HEK293T (cell line): ENCODE measurements around the gene COMMD1.
A peak's percentile ranks its signal among the peaks of the same experiment; 100 is the strongest.

Experiments
- CTCF ChIA-PET: fragments of 350-600 bp; formaldehyde crosslinking; extraction: SDS; loops from one replicate; lab custom pipeline; 2021; ENCODE audit warnings: antibody characterized with exemption, inconsistent platforms; lab: Yijun Ruan, JAX
- POLR2A ChIA-PET: fragments of 350-600 bp; formaldehyde crosslinking; extraction: SDS; loops from one replicate; lab custom pipeline; 2020; ENCODE audit warnings: antibody characterized with exemption, inconsistent platforms; lab: Yijun Ruan, JAX
- DNase-seq: peaks from one replicate; pipeline ENCODE4 v3.0.0; 2012; ENCODE audit warnings: mixed read lengths; ENCODE audit errors: extremely low spot score
- ARNT ChIP-seq: fragments of 450-650 bp; IDR thresholded peaks from 2 replicates; pipeline ENCODE4 v1.6.1; 2017; ENCODE audit warnings: mild to moderate bottlenecking
- BHLHE40 ChIP-seq: fragments of 450-650 bp; IDR thresholded peaks from 2 replicates; pipeline ENCODE4 v1.6.1; 2016; ENCODE audit warnings: mild to moderate bottlenecking, moderate library complexity, borderline replicate concordance
- CTBP1 ChIP-seq: fragments of 450-650 bp; IDR thresholded peaks from 2 replicates; pipeline ENCODE4 v1.6.1; 2016; ENCODE audit warnings: borderline replicate concordance
- ELF4 ChIP-seq: fragments of 450-650 bp; IDR thresholded peaks from 2 replicates; pipeline ENCODE4 v1.6.1; 2017; ENCODE audit warnings: antibody characterized with exemption
- FOXA1 ChIP-seq: fragments of 450-650 bp; IDR thresholded peaks from 2 replicates; pipeline ENCODE4 v1.6.1; 2016; ENCODE audit warnings: mild to moderate bottlenecking
- FOXK2 ChIP-seq: fragments of 450-650 bp; IDR thresholded peaks from 2 replicates; pipeline ENCODE4 v1.6.1; 2016; ENCODE audit warnings: mild to moderate bottlenecking
- FOXM1 ChIP-seq: fragments of 450-650 bp; IDR thresholded peaks from 2 replicates; pipeline ENCODE4 v1.6.1; 2017; ENCODE audit warnings: mild to moderate bottlenecking, borderline replicate concordance
- HDGF ChIP-seq: fragments of 450-650 bp; IDR thresholded peaks from 2 replicates; pipeline ENCODE4 v1.6.1; 2017; ENCODE audit warnings: antibody characterized with exemption, borderline replicate concordance
- L3MBTL2 ChIP-seq: fragments of 450-650 bp; conservative IDR thresholded peaks from 2 replicates; pipeline ENCODE4 v1.6.1; 2016; ENCODE audit warnings: mild to moderate bottlenecking
- LEF1 ChIP-seq: fragments of 450-650 bp; IDR thresholded peaks from 2 replicates; pipeline ENCODE4 v1.6.1; 2017; ENCODE audit warnings: mild to moderate bottlenecking, borderline replicate concordance
- NFRKB ChIP-seq: fragments of 450-650 bp; IDR thresholded peaks from 2 replicates; pipeline ENCODE4 v1.6.1; 2016; ENCODE audit warnings: mild to moderate bottlenecking, moderate library complexity
- SP1 ChIP-seq: fragments of 450-650 bp; IDR thresholded peaks from 2 replicates; pipeline ENCODE4 v1.6.1; 2017
- SUZ12 ChIP-seq: fragments of 450-650 bp; IDR thresholded peaks from 2 replicates; pipeline ENCODE4 v1.6.1; 2016; ENCODE audit warnings: mild to moderate bottlenecking
- TARDBP ChIP-seq: fragments of 450-650 bp; IDR thresholded peaks from 2 replicates; pipeline ENCODE4 v1.6.1; 2016
- ZNF384 ChIP-seq: fragments of 450-650 bp; IDR thresholded peaks from 2 replicates; pipeline ENCODE4 v1.6.1; 2016
- TF ChIP-seq, protein P1 (sequence below): fragments of 450-650 bp; IDR thresholded peaks from 2 replicates; pipeline ENCODE4 v1.6.1; 2016

Gene COMMD1

DNA sequence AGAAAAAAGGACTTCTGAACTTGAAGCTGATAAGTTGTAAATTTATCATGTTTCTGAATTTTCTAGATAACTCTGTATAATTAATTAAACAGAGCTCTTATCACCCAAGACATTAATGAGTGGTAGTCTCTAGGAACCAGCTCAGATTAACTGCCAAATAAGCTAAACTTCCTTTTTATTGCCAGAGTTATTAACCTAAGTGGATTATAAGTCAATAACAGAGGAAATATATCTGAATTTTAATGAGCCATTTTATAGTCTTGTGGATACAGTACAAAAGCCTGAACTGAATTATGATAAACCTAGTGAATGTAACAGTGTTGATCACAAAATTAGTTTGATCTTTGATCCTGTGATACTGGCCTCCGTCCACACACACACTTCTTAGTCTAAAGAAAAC lies 111.5 kb downstream of the COMMD1 start:
- TF ChIP-seq SUZ12 (no peak), TARDBP (no peak), ELF4 (no peak)
- ChIA-PET CTCF (no interaction called here), POLR2A (no interaction called here)
- DNase-seq, result no peak

- DNase-seq, result no peak
- ChIA-PET CTCF (no interaction called here), POLR2A (no interaction called here)
- TF ChIP-seq LEF1 (no peak), NFRKB (no peak), FOXK2 (no peak), SUZ12 (no peak), SP1 (no peak), ARNT (no peak), BHLHE40 (no peak), L3MBTL2 (no peak), CTBP1 (no peak), HDGF (no peak), ELF4 (no peak), ZNF384 (no peak), FOXA1 (no peak), TARDBP (no peak), FOXM1 (no peak)
- TF ChIP-seq, protein P1, sequence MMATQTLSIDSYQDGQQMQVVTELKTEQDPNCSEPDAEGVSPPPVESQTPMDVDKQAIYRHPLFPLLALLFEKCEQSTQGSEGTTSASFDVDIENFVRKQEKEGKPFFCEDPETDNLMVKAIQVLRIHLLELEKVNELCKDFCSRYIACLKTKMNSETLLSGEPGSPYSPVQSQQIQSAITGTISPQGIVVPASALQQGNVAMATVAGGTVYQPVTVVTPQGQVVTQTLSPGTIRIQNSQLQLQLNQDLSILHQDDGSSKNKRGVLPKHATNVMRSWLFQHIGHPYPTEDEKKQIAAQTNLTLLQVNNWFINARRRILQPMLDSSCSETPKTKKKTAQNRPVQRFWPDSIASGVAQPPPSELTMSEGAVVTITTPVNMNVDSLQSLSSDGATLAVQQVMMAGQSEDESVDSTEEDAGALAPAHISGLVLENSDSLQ, result no peak
Measured at GRCh38 chr2:62029910-62030309, 124.4 kb downstream of the COMMD1 start.

DNA sequence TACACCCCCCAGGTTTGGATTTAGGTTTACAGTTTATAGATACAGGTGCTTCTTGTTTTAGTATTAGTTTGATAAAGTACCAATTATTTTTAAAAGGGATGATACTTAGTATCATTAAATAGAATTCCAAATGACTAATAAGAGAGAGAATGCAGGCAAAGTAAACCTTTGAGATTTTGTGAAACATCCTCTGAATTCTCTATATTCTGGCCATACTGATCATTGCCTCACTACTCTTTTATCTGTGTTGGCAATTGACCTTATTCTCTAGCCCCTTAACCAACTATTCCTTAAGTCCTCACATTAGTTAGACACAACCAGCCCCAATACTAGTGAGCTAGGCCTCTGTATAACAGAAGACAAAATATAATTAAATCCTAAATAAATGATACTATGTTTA lies 125.4 kb downstream of the COMMD1 start:
- TF ChIP-seq SP1 (no peak), ZNF384 (no peak), ARNT (no peak), TARDBP (no peak), NFRKB (no peak), SUZ12 (no peak), L3MBTL2 (no peak), FOXA1 (no peak), LEF1 (no peak)
- TF ChIP-seq, protein P1, result no peak
- CTCF ChIA-PET, result no interaction called here
- no peak for DNase-seq
- POLR2A ChIA-PET, result no interaction called here

GRCh38 chr2:62032096-62032495 lies 126.6 kb downstream of the COMMD1 start:
- DNase-seq, result no peak
- ChIA-PET CTCF (no interaction called here), POLR2A (no interaction called here)
- TF ChIP-seq SUZ12, result no peak
- no peak for TF ChIP-seq TARDBP
- no peak for TF ChIP-seq L3MBTL2
- no peak for TF ChIP-seq FOXK2
- TF ChIP-seq FOXA1, result no peak
- TF ChIP-seq FOXM1, result no peak
- TF ChIP-seq CTBP1, result no peak
- TF ChIP-seq BHLHE40, result no peak
- no peak for TF ChIP-seq ARNT
- TF ChIP-seq, protein P1, result no peak
- no peak for TF ChIP-seq LEF1
- TF ChIP-seq ZNF384, result no peak
- TF ChIP-seq HDGF, result no peak
- TF ChIP-seq SP1, result no peak

GRCh38 chr2:62034715-62035114 lies 129.2 kb downstream of the COMMD1 start:
- TF ChIP-seq ARNT, result no peak
- TF ChIP-seq LEF1, result no peak
- TF ChIP-seq NFRKB, result no peak
- no peak for TF ChIP-seq BHLHE40
- POLR2A ChIA-PET, result no interaction called here
- no peak for DNase-seq
- CTCF ChIA-PET, result no interaction called here

DNA sequence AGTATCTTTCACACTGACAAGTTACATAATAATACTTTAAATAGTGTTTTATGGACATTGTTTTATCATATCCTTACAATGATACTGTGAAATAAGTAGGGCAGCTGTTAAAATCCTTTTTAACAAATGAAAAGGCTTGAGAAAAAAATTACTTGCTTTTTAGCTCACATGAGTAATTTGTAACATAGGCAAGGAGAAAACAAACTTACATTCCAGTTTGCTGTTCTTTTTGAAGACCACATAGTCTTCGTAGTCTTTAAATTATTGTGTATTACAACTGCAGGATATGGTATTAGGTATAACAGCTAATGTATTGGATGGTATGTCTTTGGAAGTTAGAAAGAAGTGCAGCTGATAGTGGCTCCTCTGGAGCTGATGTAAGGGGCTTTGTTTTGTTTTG lies 130.8 kb downstream of the COMMD1 start:
- ChIA-PET CTCF (no interaction called here), POLR2A (no interaction called here)
- TF ChIP-seq ELF4 (no peak), ARNT (no peak), SP1 (no peak)
- DNase-seq, result no peak

- TF ChIP-seq ARNT, result no peak
- TF ChIP-seq, protein P1, result peak; percentile 59
- DNase-seq, result no peak
- CTCF ChIA-PET, result no interaction called here
- POLR2A ChIA-PET, result no interaction called here
Measured at GRCh38 chr2:62036761-62037250, 131.3 kb downstream of the COMMD1 start.
